AML-193 (cell line): Measurements from ENCODE around the gene FRMD8.

Source experiments
- DNase-seq, 2 experiments: peaks; one replicate each; lab custom pipeline; 2025; lab: John Stamatoyannopoulos, UW

FRMD8 gene

GRCh38 chr11:65425105-65425970 is 38.9 kb downstream of the FRMD8 start:
- peak; percentile 63 to 75 for DNase-seq

- DNase-seq, result peak; percentile 98 to 99
These were observed 39.8 kb downstream of the FRMD8 start for GRCh38 chr11:65425971-65426838.

- DNase-seq, result peak in 1 of 2 experiments; percentile 15
These were observed 40.6 kb downstream of the FRMD8 start for GRCh38 chr11:65426839-65427690.

GRCh38 chr11:65427691-65428577 is 41.5 kb downstream of the FRMD8 start:
- DNase-seq, result peak; percentile 21 to 28

- peak in 1 of 2 experiments; percentile 11 for DNase-seq
These were observed 42.2 kb downstream of the FRMD8 start for GRCh38 chr11:65428578-65429067.

- peak; percentile 30 to 33 for DNase-seq
These were observed 42.7 kb downstream of the FRMD8 start for GRCh38 chr11:65429068-65429681.

- peak; percentile 71 to 76 for DNase-seq
These were observed 43.4 kb downstream of the FRMD8 start for GRCh38 chr11:65429724-65430405.

GRCh38 chr11:65430406-65431217 is 44.2 kb downstream of the FRMD8 start:
- DNase-seq, result no peak

- DNase-seq, result no peak
These were observed 45.1 kb downstream of the FRMD8 start for GRCh38 chr11:65431451-65432099.

GRCh38 chr11:65432100-65432650 is 45.7 kb downstream of the FRMD8 start:
- no peak for DNase-seq

- DNase-seq, result peak; percentile 49 to 58
These were observed 46.5 kb downstream of the FRMD8 start for GRCh38 chr11:65432686-65433582.

GRCh38 chr11:65433657-65434056 is 47.2 kb downstream of the FRMD8 start:
- no peak for DNase-seq

GRCh38 chr11:65434057-65434666 is 47.7 kb downstream of the FRMD8 start:
- DNase-seq, result no peak

- no peak for DNase-seq
These were observed 48.4 kb downstream of the FRMD8 start for GRCh38 chr11:65434667-65435410.

- DNase-seq, result no peak
These were observed 49.0 kb downstream of the FRMD8 start for GRCh38 chr11:65435411-65435931.
